IPS-11a (cell line): ENCODE results near the gene CCNF.

Source experiments
- H3K4me3 ChIP-seq: one replicate; pipeline ENCODE4 v1.5.1; 2013; ENCODE audit warnings: low read depth, low read length, control low read depth

Gene CCNF

GRCh38 chr16:2483939-2484897, 55.0 kb downstream of the CCNF start:
- no peak overlapping the region for H3K4me3 ChIP-seq

GRCh38 chr16:2484898-2485508, 55.8 kb downstream of the CCNF start:
- no peak overlapping the region for H3K4me3 ChIP-seq

- no peak overlapping the region for H3K4me3 ChIP-seq
Observed at GRCh38 chr16:2485811-2486507, 56.7 kb downstream of the CCNF start.

GRCh38 chr16:2486645-2487516, 57.6 kb downstream of the CCNF start:
- H3K4me3 ChIP-seq = no peak overlapping the region

- no peak overlapping the region for H3K4me3 ChIP-seq
Observed at GRCh38 chr16:2487517-2487842, 58.2 kb downstream of the CCNF start.

- H3K4me3 ChIP-seq = no peak overlapping the region
Observed at GRCh38 chr16:2487903-2488531, 58.8 kb downstream of the CCNF start.

- H3K4me3 ChIP-seq = no peak overlapping the region
Observed at GRCh38 chr16:2489581-2489980, 60.3 kb downstream of the CCNF start.

- H3K4me3 ChIP-seq = no peak overlapping the region
Observed at GRCh38 chr16:2490190-2491105, 61.2 kb downstream of the CCNF start.

GRCh38 chr16:2492292-2492691, 63.0 kb downstream of the CCNF start:
- no peak overlapping the region for H3K4me3 ChIP-seq

- no peak overlapping the region for H3K4me3 ChIP-seq
Observed at GRCh38 chr16:2493605-2494004, 64.4 kb downstream of the CCNF start.

GRCh38 chr16:2494616-2495015, 65.4 kb downstream of the CCNF start:
- no peak overlapping the region for H3K4me3 ChIP-seq

- no peak overlapping the region for H3K4me3 ChIP-seq
Observed at GRCh38 chr16:2495041-2495440, 65.8 kb downstream of the CCNF start.

GRCh38 chr16:2496223-2497115, 67.2 kb downstream of the CCNF start:
- H3K4me3 ChIP-seq = no peak overlapping the region

GRCh38 chr16:2497116-2497630, 67.9 kb downstream of the CCNF start:
- no peak overlapping the region for H3K4me3 ChIP-seq

- no peak overlapping the region for H3K4me3 ChIP-seq
Observed at GRCh38 chr16:2497695-2498484, 68.6 kb downstream of the CCNF start.

- H3K4me3 ChIP-seq = no peak overlapping the region
Observed at GRCh38 chr16:2498531-2499253, 69.4 kb downstream of the CCNF start.

- no peak overlapping the region for H3K4me3 ChIP-seq
Observed at GRCh38 chr16:2499454-2499853, 70.2 kb downstream of the CCNF start.
